Non-pigmented ciliary epithelial cell (primary cell): ENCODE results near the gene IL1RAPL1.

Experiments
- DNase-seq: peaks from one replicate; pipeline ENCODE4 v3.0.0-alpha.2; 2010; ENCODE audit warnings: low read depth

Gene IL1RAPL1

DNA sequence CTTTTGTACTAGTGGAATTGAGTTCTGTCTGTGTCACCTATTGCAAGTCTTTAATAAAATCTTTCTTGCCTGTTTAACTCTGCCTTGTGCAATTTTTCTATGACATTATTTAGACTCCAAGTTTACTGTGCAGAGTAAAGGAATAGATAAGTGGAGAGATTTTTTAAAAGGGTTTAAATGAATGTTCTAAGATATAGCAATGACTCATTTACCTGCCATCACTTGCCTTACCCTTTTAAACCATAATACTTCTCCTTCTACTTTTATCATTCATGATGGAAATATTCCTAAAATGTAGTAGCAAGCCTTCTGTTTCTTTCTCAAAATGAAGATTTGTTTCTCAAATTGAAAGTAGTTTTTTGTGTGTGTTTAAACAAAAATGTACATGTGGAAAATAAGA is 845.3 kb downstream of the IL1RAPL1 start:
- DNase-seq = no peak

DNA sequence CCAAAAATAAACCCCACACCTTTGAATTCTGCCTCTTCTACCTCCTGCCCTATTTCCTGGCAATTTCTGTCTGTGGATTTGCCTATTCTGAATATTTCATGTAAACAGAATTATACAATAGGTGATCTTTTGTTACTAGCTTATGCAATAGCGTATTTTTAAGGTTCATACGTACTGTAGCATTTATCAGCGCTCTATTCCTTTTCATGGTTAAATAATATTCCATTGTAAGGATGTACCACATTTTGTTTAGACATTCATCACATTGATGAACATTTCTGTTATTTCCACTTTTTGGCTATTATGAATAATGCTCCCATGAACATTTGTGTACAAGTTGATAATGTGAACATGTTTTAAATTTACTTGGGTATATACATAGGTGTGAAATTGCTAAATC is 847.7 kb downstream of the IL1RAPL1 start:
- DNase-seq = no peak

DNA sequence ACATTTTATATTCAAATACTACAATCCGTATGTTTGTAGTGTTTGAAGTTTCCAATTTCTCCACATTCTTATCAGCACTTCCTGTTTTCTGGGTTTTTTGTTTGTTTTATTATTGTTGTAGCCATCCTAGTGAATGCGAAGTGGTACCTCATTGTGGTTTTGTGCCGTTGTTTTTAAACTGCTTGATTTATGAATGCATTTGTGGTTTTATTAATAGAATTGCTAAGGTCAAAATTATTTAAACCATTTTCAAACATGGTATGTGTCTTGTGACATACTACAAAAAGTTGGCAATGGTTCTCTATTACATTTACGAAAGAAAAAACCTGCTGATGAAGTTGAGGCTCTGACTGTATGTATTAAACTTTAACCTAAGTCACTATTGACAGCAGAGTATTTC is 848.1 kb downstream of the IL1RAPL1 start:
- no peak for DNase-seq

DNA sequence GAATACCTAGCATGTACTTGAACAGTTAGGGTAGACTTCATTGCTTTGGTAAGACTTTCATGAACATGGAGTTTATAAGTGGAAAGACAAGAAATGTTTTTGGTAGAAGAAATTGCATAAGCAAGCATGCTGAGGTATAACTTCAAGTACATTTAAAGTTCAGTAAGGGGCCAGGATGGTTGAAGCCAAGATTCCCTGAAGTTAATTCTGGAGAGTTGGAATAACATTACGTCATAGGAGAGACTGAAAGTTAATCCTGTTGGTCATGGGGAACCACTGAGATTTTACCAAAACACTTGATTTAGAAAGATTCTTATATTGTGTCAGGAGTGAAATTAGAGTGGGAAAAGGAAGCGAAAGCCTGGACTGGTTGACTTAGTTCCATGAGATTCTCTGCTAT is 860.6 kb downstream of the IL1RAPL1 start:
- no peak for DNase-seq

DNA sequence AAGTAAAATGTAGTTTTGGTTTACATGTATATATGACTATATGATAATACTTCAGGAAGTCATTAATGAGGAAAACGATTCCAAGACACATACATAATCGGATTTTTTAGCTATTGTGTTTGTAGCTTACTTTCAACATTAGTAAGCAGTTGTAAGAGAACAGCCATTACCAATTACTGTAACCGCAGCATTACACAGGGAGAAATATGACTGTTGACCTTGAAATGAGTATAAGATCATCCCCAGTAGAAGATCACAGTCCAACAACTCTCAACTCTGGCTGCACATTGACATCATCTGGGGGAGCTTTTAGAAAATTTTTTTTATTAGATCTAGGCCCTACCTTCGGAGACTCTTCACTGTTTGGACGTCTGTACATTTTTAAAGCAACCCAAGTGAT is 866.1 kb downstream of the IL1RAPL1 start:
- DNase-seq = no peak

DNA sequence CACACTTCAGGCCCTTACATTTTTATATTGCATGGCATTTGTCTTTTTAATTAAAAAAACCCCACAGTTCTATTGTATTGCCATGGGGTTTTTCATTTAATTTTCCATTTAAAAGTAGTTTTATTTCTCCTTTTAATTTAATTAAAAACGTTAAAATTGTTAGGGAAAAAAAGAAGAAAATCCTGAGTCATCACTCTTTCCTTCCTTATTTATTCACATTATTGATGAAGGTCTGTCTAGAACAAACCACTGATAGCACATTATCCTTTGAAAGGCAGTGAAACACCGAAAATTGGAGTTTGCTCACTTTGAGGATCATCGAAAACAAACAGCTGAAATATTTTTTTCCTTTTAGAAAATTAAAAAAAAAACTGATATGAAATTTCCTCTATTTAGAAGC is 868.5 kb downstream of the IL1RAPL1 start:
- DNase-seq = no peak

DNA sequence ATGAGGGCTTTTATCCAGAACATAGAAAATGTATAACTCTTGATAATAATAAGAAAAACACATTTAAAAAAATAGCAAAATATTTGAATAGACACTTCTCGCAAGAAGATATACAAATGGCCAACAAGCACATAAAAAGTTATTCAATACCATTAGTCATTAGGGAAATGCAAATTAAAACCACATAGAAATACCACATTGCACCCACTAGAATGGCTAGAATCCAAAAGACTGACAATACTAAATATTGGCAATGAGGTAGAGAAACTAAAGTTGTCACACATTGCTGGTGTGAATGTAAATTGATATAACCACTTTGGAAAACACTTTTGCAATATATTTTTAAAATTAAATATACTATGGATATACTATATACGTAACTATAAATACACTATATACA is 873.8 kb downstream of the IL1RAPL1 start:
- no peak for DNase-seq

DNA sequence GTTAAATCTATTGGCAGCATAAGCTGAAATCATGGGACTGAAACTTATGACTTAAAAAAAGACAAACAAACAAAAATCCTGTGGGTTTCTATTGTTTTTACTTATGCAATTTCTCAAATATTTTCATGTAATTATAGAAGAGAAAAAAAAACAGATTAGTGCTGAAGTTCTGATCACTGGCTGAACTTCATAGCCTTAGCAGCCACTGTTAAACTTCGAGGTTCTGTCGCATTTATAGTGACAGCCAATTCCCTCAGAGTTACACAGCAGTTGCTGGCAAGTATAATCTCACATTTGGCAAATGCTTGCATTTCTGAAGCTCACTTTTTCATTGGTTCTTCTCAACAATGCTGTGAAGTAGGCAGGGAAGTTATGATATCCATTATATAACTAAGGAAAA is 879.2 kb downstream of the IL1RAPL1 start:
- DNase-seq = no peak

DNA sequence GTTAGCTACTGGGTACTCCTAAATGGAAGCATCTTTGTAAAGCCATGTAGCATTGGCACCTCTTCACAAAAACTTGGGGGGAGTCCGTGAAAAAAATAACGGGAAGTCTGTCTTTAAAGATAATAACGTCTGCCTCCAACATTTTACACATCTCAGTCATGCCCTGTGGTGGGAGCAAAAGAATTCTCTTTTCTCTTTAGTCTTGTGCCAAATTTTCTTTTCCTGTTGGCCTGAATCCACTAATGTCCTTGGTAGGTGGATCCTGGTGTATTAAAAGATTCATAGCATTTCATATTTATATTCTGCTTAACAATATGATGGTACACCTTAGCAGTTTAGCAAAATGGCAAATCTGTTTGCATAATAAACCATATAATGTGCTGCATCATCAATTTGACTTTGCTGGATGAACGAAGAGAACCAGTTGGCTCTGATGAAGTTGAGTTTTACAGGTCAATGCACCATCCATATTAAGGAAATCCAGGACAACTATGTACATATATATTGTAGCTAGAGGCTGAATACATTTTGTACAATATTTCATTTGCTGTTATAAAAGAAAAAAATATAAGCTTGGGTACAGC is 881.8 kb downstream of the IL1RAPL1 start:
- no peak for DNase-seq

DNA sequence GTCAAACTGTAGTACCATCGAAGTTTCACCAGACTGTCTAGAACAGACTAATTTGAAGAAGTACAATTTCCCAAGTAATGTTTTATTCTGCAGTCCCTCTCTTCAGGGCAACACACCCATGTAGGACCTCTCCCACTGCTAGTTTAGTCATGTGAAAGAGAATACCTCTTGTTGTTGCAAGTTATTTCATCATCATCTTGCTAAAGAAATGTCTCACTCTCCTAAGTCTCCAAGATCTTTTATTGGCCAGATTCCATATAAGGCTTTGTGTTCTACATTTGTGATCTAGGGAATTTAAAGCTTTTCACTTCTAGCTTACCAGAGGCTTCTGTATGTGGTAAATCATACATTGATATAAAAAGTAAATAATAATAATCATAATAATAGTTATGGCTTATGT is 882.8 kb downstream of the IL1RAPL1 start:
- DNase-seq = no peak

DNA sequence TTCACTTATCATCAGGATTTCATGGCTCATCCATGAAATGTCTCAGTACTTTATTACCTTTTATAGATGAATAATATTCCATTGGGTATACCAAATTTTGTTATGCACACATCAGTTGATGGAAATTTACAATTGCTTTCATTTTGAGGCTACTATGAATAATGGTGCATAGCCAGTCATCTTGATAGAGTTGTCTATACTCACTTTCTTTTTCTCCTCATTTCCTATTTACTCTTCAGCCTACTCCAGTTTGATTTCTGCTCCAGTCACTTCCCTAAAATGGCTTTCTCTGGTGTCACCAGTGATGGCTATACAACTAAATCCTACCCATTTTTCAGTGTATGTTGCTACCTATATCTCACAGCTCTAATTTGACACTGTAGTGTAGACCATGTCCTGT is 884.6 kb downstream of the IL1RAPL1 start:
- no peak for DNase-seq

DNA sequence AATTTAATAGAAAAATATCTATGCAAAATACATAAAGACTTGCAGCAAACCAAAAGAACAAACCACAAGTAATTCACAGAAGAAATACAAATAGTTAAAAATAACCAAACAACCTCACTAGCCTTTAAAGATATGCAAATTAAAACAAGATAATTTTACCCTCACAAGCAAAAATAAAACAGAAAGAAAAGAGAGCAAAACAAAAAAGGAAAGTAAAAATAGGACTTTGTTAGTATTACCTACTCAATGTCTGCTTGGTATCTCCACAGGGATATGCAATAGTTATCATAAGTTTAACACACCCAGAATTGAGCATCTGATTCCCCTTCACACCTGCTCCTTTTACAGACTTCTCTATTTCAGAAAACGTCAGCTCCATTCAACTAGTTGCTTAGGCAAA is 890.6 kb downstream of the IL1RAPL1 start:
- no peak for DNase-seq

DNA sequence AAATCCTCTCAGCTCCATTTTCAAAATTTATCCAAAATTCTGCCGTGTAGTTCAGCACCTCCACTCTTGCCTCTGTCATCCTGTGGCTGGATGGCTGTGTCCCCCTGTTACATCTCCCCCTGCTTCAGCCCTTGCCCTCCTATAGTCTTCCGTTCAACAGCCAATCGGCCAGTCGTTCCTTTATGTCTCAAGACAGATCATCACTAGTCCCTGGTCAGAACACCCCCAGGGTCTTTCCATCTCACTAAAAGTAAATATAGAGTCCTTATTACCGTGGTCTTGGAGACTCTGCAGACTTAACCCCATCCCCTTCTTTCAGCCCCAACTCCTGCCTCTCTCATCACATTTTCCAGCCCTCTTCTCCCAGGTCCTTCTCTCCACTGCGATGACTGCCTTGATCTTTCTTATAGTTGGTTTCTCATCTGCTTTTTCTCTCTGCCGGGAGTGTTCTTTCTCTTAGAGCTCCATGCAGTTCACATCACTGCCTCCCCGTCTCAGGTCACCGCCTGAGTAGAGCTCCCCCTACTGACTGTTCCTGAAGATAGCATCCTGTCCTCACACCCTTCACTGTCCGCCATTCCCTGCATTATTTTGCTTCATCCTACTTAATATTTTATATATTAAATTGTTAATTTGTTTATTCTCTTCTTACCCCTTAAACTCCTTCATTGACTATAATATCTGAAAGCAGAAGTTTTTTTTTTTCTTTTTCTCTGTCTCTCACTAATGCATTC is 891.3 kb downstream of the IL1RAPL1 start:
- DNase-seq = no peak

DNA sequence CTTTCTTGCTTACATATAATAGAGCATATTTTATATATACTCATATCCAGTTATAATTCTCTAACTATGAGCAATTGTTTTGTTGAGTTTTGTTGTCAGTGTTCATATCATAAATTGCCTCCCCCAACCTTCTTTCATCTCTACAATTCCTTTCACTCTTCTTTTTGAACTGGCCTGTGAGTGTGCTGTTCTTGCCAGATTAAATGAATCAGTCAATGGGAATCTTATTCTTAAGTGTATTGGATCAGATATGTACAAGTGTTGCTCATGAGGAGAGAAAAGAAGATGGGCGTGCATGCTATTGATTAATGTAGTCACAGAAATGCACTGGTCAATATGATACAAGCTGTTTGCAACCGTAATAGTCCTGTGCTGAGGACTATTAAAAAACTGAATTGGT is 900.0 kb downstream of the IL1RAPL1 start:
- DNase-seq = no peak

DNA sequence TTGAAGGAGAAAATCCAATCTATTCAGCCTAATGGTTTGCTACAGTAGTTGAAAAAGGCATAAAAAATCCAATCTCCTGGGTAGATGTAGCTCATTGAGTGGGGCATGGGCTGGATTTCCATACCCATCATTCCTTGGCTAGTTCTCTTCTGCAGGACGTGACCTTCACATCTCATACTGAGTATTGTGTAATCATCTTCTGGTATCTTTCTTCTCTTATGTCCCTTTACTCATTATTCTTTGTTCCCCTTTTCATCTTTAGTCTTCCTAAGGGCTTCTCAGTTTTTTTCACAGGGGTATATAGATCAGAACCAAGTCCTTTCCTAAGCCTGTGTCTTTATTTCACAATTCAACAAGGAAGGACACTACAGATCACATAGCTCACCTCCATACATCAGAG is 900.5 kb downstream of the IL1RAPL1 start:
- DNase-seq = no peak

DNA sequence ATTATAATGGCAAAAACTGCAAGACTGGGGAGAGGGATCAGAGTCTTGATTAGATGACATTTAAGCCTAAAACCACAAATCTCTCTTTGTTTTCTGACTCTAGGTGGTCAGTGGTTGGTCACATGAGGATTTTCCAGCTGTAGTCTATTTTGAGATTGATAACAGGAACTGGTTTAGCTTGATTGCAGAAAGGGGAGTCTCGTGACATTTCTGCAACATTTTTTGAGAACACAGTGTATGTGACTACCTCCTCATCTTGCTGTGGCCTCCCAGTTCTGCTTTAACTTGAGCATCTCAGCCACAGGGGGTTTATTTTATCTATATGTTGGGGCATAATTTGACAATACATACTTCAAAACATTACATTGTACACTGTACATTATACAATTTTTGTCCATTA is 901.7 kb downstream of the IL1RAPL1 start:
- no peak for DNase-seq

DNA sequence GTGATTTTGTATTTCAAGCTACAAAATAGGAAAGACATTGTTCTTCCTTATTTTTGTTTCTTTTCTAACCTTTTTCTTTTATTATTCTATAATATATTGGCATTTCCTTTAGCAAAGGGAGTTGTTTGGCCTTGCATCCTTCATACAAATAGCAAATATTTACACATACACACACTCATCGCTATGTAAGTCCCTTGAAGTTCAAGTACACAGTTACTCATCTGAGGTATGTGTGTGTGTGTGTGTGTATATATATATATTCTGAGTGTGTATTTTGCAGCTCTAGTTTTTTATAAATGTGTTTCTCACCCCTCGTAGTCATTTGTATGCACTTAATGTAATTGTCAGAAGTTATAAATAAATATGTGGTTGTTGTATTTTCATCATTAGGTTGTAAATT is 903.4 kb downstream of the IL1RAPL1 start:
- no peak for DNase-seq

DNA sequence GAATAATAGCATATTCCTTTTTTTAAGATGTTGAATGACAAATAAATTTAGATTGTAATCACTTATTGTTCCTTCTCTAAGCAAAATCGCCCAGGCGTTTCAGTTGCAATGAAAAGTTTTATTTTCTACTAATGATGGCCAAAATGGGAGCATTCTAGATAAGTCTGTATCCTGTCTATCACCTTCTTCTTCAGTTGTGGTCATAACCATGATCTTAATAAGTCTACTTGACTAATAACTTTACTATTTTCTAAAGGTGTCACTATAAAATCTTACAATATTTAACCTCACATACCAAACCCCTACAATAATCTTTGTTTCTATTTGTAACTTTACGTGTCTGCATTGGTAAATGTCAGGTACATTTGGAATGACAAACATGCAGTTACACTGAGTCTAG is 904.4 kb downstream of the IL1RAPL1 start:
- no peak for DNase-seq

DNA sequence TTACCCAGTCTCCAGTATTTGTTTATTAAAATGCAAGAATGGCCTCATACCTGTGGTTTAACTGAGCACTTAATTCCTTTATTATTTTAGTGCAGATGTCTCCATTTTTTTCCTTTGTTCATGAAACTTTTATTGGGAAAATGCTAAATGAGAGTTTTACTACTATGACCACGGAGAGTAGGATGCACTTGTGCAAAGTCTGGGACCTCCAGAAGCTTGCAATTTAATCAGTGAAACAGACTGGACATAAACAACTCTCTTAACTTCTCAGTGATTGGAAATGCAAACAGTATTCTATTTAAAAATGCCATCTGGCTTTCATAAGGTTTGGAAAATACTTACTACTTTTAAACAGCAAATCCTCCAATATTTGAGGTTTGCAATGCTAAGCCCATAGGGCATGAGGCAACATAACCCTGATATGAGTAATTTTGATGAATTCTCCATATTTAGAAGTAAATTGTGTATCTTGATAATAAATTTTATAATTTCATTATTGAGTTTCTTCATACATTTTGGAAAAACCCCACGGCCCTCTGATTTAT is 909.5 kb downstream of the IL1RAPL1 start:
- no peak for DNase-seq

DNA sequence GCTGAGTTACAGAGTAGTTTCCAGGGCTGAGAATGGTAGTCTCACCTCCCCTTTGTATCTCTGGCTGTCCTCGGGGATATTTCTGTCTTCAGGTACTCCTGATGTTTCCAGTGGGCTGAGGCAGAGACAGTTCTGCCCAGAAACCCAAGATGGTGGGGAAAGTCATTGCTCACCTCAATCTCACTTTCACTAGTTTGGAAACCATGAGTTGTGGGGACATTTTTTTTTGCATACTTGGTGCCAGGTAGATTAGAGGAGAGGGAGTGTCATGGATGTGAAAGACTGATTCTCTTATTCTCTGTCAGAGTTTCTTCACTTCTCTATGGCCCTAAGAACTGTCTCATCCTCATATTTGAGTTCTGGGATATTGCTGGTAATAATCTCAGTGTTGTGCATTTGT is 919.5 kb downstream of the IL1RAPL1 start:
- no peak for DNase-seq

DNA sequence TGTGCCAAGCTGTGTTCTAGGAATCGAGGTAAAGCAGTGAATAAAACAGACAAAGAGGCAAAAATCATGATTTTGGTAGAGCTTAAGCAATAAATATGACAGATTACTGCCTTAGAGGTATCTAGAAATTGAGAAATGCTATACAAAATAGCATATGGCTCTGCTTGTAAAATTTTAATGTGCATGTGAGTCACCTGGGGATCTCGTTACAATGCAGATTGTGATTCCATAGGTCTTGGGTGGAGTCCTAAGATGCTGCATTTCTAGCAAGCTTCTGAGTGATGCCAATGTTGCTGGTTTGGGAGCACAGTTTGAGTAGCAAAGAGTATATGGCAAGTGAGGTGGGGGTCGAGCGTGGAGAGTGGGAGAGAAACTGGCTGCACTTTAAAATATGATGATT is 930.9 kb downstream of the IL1RAPL1 start:
- no peak for DNase-seq

DNA sequence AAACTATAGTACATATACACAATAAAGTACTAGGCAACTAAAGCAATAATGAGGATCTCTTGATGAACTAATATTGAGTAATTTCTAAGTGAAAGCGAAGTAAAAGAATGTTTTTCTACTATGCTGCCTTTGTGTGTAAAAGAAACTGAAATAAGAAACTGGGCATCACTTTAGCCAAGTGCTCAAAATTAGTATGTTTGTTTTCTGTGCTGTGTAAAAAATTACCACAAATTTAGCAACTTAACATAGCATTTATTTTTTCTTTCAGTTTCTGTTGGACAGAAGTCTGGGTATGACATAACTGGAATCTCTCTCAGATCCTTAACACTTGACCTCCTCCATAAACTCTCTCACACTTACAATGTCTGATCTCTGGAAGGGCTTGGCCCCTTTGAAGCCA is 941.0 kb downstream of the IL1RAPL1 start:
- no peak for DNase-seq

DNA sequence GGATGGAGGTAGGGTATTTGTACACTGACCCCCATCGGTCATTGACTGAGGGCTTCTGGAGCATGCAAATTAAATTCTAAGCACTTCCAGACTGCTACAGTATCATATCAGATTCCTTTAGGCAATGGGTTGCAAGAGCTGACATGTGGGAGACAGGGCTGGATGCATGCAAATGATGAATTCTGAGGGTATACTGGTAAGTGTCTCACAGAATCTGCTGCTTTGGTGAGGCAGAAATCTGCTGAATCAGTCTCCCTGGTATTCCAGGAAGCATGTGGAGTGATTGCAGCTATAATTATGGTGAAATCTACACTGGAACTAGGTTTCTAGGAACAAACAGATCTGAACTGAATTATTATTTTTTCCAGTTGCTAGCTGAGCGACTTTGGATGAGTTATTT is 943.3 kb downstream of the IL1RAPL1 start:
- no peak for DNase-seq

DNA sequence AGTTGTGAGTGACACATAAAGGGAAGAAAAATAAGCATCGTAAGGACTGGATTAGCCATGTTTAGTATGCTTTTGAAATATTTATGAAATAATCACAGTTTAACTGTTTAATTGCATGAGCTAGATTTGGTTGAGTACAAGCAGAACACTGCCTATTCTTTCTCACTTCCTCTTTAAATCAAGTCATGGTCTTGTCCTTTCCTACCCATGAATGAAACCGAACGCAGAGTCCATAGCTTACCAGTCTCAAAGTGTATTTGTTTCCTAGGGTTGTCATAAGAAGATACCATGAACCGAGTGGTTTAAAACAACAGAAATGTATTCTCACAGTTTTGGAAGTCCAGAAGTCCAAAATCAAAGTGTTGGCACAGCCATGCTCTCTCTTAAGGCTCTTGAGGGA is 944.1 kb downstream of the IL1RAPL1 start:
- no peak for DNase-seq
